Trophoblast cell (in vitro differentiated cells and primary cell): Measurements from ENCODE around the gene GUCA2B.

Source experiments
- DNase-seq, 2 donors: peaks; one replicate each; pipeline ENCODE4 v3.0.0-alpha.2; 2016
- H2AFZ ChIP-seq: 2 replicates; pipeline ENCODE4 v1.6.1; 2013; ENCODE audit warnings: low read length, moderate library complexity, mild to moderate bottlenecking; ENCODE audit not compliant: insufficient read depth, poor library complexity
- H2AK5ac ChIP-seq: 2 replicates; pipeline ENCODE4 v1.6.1; 2013; ENCODE audit warnings: mild to moderate bottlenecking, low read length
- H2BK120ac ChIP-seq: 2 replicates; pipeline ENCODE4 v1.6.1; 2013; ENCODE audit warnings: low read length, mild to moderate bottlenecking, moderate library complexity; ENCODE audit not compliant: insufficient read depth, poor library complexity
- H2BK12ac ChIP-seq: 2 replicates; pipeline ENCODE4 v1.6.1; 2013; ENCODE audit warnings: mild to moderate bottlenecking, low read length, moderate library complexity
- H2BK5ac ChIP-seq: 2 replicates; pipeline ENCODE4 v1.6.1; 2013; ENCODE audit warnings: low read length, low read depth, moderate library complexity, mild to moderate bottlenecking; ENCODE audit not compliant: poor library complexity
- H3K14ac ChIP-seq: 2 replicates; pipeline ENCODE4 v1.6.1; 2013; ENCODE audit warnings: mild to moderate bottlenecking, low read length
- H3K18ac ChIP-seq: 2 replicates; pipeline ENCODE4 v1.6.1; 2013; ENCODE audit warnings: mild to moderate bottlenecking, low read length
- H3K23ac ChIP-seq: 2 replicates; pipeline ENCODE4 v1.6.1; 2013; ENCODE audit warnings: low read length
- H3K27ac ChIP-seq: 2 replicates; pipeline ENCODE4 v1.5.1; 2013; ENCODE audit warnings: low read depth, mild to moderate bottlenecking, inconsistent platforms, low read length, moderate library complexity
- H3K27me3 ChIP-seq: 2 replicates; pipeline ENCODE4 v1.6.1; 2013; ENCODE audit warnings: inconsistent platforms, mild to moderate bottlenecking, low read length, moderate library complexity; ENCODE audit not compliant: insufficient read depth
- H3K36me3 ChIP-seq, 2 experiments: 1 replicate in 1 of 2; 2 replicates in 1 of 2; pipeline ENCODE4 v1.6.1; 2013; ENCODE audit warnings: low read length in 2 of 2, mild to moderate bottlenecking in 2 of 2, moderate library complexity in 1 of 2; ENCODE audit not compliant: insufficient read depth in 2 of 2, control insufficient read depth in 1 of 2
- H3K4ac ChIP-seq: 2 replicates; pipeline ENCODE4 v1.6.1; 2013; ENCODE audit warnings: low read depth, mild to moderate bottlenecking, low read length, moderate library complexity
- H3K4me1 ChIP-seq, 2 experiments: 1 replicate in 1 of 2; 2 replicates in 1 of 2; pipeline ENCODE4 v1.6.1; 2013; ENCODE audit warnings: low read length in 2 of 2, mild to moderate bottlenecking in 2 of 2, moderate library complexity in 1 of 2; ENCODE audit not compliant: insufficient read depth in 2 of 2, control insufficient read depth in 1 of 2
- H3K4me2 ChIP-seq: 2 replicates; pipeline ENCODE4 v1.6.1; 2013; ENCODE audit warnings: inconsistent platforms, mild to moderate bottlenecking, low read length, moderate library complexity
- H3K4me3 ChIP-seq: 2 replicates; pipeline ENCODE4 v1.5.1; 2013; ENCODE audit warnings: mild to moderate bottlenecking, low read depth, low read length, inconsistent platforms
- H3K79me1 ChIP-seq: one replicate; pipeline ENCODE4 v1.6.1; 2013; ENCODE audit warnings: low read length
- H3K79me2 ChIP-seq: 2 replicates; pipeline ENCODE4 v1.6.1; 2013; ENCODE audit warnings: low read length, mild to moderate bottlenecking; ENCODE audit not compliant: control insufficient read depth, insufficient read depth, poor library complexity
- H3K9ac ChIP-seq: 2 replicates; pipeline ENCODE4 v1.6.1; 2013; ENCODE audit warnings: mild to moderate bottlenecking, low read length
- H3K9me3 ChIP-seq: 2 replicates; pipeline ENCODE4 v1.6.1; 2013; ENCODE audit warnings: low read depth, mild to moderate bottlenecking, control low read depth, inconsistent platforms, low read length; ENCODE audit not compliant: insufficient read depth
- H4K12ac ChIP-seq: 2 replicates; pipeline ENCODE4 v1.6.1; 2013; ENCODE audit warnings: low read depth, mild to moderate bottlenecking, low read length, moderate library complexity
- H4K8ac ChIP-seq: 2 replicates; pipeline ENCODE4 v1.6.1; 2013; ENCODE audit warnings: low read depth, mild to moderate bottlenecking, low read length, moderate library complexity
- H4K91ac ChIP-seq: one replicate; pipeline ENCODE4 v1.6.1; 2013; ENCODE audit warnings: low read depth, mild to moderate bottlenecking, low read length, moderate library complexity
- WGBS: extraction: QIAGEN DNeasy Blood & Tissue Kit; methylation state at CpG from one replicate; pipeline ENCODE4 v1.1.7; 2013; ENCODE audit warnings: missing lambda C conversion rate; ENCODE audit not compliant: insufficient read length, insufficient coverage; ENCODE audit errors: extremely low coverage; 5-methylcytosine and 5-hydroxymethylcytosine counted together

The GUCA2B gene

DNA sequence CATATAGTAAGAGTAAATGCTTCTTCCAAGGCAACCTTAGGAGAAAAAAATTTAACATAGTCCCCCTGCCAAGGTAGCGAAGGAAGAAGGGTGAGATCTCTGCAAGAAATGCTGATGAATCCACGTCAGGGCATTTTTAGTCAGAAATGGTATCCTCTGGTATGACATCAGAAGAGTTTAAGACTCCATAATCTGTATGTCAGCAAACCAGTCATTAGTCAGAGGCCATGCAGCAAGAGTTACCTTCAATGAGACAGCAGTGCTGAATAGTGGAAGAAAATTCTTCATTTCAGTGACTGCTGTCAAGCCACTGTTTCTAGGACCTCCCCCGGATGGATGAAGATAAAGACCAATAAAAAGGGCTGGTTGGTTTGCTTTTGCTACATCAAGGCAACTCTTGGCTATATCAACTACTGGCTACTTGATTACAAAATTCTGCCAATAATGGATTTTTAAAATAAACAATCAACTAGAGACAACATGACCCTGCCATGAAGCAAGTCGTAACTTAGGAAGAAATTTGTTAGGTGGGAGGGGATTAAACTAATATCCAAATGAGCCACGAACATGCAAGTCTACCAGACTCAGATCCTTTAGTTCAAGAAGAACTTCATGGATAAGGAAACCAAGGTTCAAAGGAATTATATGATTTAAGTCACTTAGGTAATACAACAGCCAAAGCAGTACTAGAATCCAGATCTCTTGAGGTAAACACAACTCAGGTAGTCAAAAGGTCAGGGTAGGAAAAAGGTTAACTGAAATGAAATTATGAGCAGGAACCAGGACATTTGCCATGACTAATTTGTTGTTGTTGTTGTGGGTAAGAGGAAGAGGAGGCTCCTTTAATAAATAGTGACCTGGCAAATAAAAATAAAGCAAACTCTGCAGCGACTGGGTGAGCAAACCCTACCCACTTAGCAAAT lies 37.0 kb downstream of the GUCA2B start:
- H3K4me1 ChIP-seq, result peaks cover 2 to 3% of the 10 kb centered on the region in 2 experiments
- no peak overlapping the region for H3K4me2 ChIP-seq
- no peak overlapping the region for H2AFZ ChIP-seq
- H3K36me3 ChIP-seq, result peaks cover 4 to 8% of the 10 kb centered on the region in 2 experiments
- H2AK5ac ChIP-seq, result no peak overlapping the region
- no peak overlapping the region for H3K23ac ChIP-seq
- H3K9ac ChIP-seq, result no peak overlapping the region
- H3K27ac ChIP-seq, result no peak overlapping the region
- peak; percentile 58 to 75 for DNase-seq
- H3K4me3 ChIP-seq, result no peak overlapping the region
- H3K4ac ChIP-seq, result no peak overlapping the region
- H3K14ac ChIP-seq, result no peak overlapping the region
- H2BK120ac ChIP-seq, result no peak overlapping the region
- no peak overlapping the region for H4K12ac ChIP-seq
- WGBS, result no CpG with 5 or more reads among the region's 6 CpGs
- H2BK5ac ChIP-seq, result no peak overlapping the region
- no peak overlapping the region for H4K91ac ChIP-seq
- no peak overlapping the region for H2BK12ac ChIP-seq
- H3K27me3 ChIP-seq, result no peaks in the 10 kb centered on the region
- H3K9me3 ChIP-seq, result peaks cover 3% of the 10 kb centered on the region
- no peak overlapping the region for H3K18ac ChIP-seq
- H3K79me2 ChIP-seq, result no peaks in the 10 kb centered on the region
- peaks cover 2% of the 10 kb centered on the region for H3K79me1 ChIP-seq
- no peak overlapping the region for H4K8ac ChIP-seq

DNA sequence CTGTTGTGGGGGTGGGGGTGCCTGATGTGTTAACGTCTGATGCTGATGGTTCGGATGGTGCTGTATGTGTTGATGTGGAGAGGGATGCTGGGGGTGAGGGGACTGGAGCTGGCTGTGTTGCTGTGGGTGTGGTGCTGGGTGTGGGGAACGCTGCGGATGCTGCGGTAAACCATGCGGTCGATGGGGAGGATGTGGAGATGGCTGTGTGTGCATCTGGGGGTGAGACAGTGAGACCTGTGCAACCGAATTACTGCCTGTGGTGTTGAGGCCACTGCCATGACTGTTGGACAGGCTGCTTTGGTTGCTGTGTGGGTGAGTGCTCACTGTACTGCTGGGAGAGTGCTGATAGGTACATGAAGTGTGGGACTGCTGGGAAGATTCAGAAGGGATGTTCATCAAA lies 38.1 kb downstream of the GUCA2B start:
- Histone ChIP-seq H2AK5ac (no peak overlapping the region), H3K79me2 (no peaks in the 10 kb centered on the region), H4K12ac (no peak overlapping the region), H4K91ac (peak overlapping the region; percentile 4), H3K4me3 (no peak overlapping the region), H3K9ac (no peak overlapping the region), H3K4me2 (no peak overlapping the region), H3K27ac (no peak overlapping the region), H2BK12ac (no peak overlapping the region), H3K23ac (peak overlapping the region; percentile 28), H3K9me3 (peaks cover 3% of the 10 kb centered on the region), H2AFZ (no peak overlapping the region), H3K4me1 (peaks cover 2 to 3% of the 10 kb centered on the region in 2 experiments), H3K18ac (no peak overlapping the region), H4K8ac (no peak overlapping the region), H3K4ac (no peak overlapping the region), H3K36me3 (peaks cover 4 to 8% of the 10 kb centered on the region in 2 experiments), H3K14ac (no peak overlapping the region), H2BK5ac (no peak overlapping the region), H2BK120ac (no peak overlapping the region), H3K79me1 (peaks cover 2% of the 10 kb centered on the region), H3K27me3 (no peaks in the 10 kb centered on the region)
- DNase-seq, result no peak
- no CpG with 5 or more reads among the region's 8 CpGs for WGBS

- Histone ChIP-seq H3K4me1 (peaks cover 0 to 1% of the 10 kb centered on the region in 2 experiments), H3K79me2 (no peaks in the 10 kb centered on the region), H3K18ac (no peak overlapping the region), H3K14ac (no peak overlapping the region), H2AFZ (no peak overlapping the region), H4K91ac (no peak overlapping the region), H3K4me3 (no peak overlapping the region), H3K4ac (no peak overlapping the region), H3K23ac (no peak overlapping the region), H3K9ac (no peak overlapping the region), H3K9me3 (peaks cover 3% of the 10 kb centered on the region), H3K27ac (no peak overlapping the region), H3K4me2 (no peak overlapping the region), H2AK5ac (no peak overlapping the region), H2BK5ac (no peak overlapping the region), H4K12ac (no peak overlapping the region), H3K36me3 (peaks cover 4 to 6% of the 10 kb centered on the region in 2 experiments), H2BK120ac (no peak overlapping the region), H4K8ac (no peak overlapping the region), H2BK12ac (no peak overlapping the region), H3K79me1 (no peaks in the 10 kb centered on the region), H3K27me3 (no peaks in the 10 kb centered on the region)
- no peak for DNase-seq
- WGBS, result no CpG with 5 or more reads among the region's 4 CpGs
Measured at GRCh38 chr1:42192106-42192505, 38.9 kb downstream of the GUCA2B start.

GRCh38 chr1:42195841-42196240 lies 42.6 kb downstream of the GUCA2B start:
- Histone ChIP-seq H3K27ac (no peak overlapping the region), H3K14ac (no peak overlapping the region), H2AK5ac (no peak overlapping the region), H3K9ac (no peak overlapping the region), H2BK5ac (no peak overlapping the region), H3K4me1 (peaks cover 0 to 1% of the 10 kb centered on the region in 2 experiments), H4K12ac (no peak overlapping the region), H3K23ac (no peak overlapping the region), H2BK120ac (no peak overlapping the region), H2AFZ (no peak overlapping the region), H3K4ac (no peak overlapping the region), H4K91ac (no peak overlapping the region), H3K18ac (no peak overlapping the region), H3K36me3 (peaks cover 4 to 8% of the 10 kb centered on the region in 2 experiments), H4K8ac (no peak overlapping the region), H3K9me3 (peaks cover 3% of the 10 kb centered on the region), H3K79me2 (no peaks in the 10 kb centered on the region), H3K27me3 (no peaks in the 10 kb centered on the region), H3K4me3 (no peak overlapping the region), H3K4me2 (no peak overlapping the region), H2BK12ac (no peak overlapping the region), H3K79me1 (peaks cover 2% of the 10 kb centered on the region)
- DNase-seq, result peak; percentile 93 to 98
- WGBS, result no CpG with 5 or more reads among the region's 3 CpGs
